ENCODE measurements around the gene ZNF8.
"Not testable (repeated sequence)": the region's sequence is repeated elsewhere in the genome, so short reads cannot be mapped to it uniquely, and the experiment has no call there.

The ZNF8 gene

DNA sequence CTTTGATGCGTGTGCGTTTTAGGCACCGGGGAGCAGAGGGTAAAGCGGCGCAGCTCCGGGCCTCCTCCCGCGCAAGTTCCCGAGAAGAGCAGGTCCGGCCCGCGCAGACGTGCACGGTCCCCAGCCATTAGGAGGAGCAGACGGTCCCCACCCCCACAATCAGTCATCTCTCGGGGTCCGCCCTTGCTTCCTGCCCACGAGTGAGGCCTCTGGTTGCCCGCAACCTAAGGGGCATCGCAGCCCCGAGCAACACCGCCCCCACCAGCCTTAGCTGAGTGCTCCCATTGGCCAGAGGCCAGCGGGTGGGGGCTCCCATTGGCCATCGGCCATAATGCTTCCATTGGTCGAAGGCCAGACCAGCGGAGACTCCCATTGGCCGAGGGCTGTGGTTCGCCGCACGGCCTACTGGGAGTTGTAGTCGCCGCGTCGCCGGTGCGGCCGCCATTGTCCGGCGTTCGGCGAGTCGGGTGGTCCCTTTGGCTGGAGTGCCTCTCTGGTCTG is at the start of gene ZNF8:
Gene ZNF8 (plus strand): TSS at position 415 of the 501 bp plus-strand sequence. CDS start 127 bp downstream, outside the sequence.
- peak; percentile 78 for DNase-seq (ENCODE audit: insufficient read length, low spot score)
- FAIRE-seq, result no peak
- TF ChIP-seq, protein P1, sequence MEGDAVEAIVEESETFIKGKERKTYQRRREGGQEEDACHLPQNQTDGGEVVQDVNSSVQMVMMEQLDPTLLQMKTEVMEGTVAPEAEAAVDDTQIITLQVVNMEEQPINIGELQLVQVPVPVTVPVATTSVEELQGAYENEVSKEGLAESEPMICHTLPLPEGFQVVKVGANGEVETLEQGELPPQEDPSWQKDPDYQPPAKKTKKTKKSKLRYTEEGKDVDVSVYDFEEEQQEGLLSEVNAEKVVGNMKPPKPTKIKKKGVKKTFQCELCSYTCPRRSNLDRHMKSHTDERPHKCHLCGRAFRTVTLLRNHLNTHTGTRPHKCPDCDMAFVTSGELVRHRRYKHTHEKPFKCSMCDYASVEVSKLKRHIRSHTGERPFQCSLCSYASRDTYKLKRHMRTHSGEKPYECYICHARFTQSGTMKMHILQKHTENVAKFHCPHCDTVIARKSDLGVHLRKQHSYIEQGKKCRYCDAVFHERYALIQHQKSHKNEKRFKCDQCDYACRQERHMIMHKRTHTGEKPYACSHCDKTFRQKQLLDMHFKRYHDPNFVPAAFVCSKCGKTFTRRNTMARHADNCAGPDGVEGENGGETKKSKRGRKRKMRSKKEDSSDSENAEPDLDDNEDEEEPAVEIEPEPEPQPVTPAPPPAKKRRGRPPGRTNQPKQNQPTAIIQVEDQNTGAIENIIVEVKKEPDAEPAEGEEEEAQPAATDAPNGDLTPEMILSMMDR (IDR thresholded peaks at IDR 0.05; ENCODE audit: insufficient read depth, missing control alignments), result no peak

DNA sequence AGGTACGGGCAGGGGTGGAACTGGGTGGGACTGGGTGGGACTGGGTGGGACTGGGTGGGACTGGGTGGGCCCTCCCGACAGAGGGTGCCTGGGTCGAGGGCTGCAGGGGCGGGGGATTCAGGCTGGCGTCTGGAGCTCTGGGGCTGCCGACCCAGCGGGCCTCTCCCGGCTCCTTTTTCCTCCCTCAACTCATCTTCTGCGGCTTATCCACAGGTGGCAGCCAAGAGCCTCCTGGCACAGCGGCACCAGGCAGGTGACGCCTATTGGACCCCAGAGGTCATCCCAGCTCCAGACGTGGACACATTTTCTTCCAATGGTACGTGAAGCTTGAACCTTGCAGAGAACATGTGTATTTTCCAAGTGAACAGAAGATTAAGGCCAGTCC is 49.5 kb upstream of the ZNF8 start:
- TF ChIP-seq, protein P1 (IDR thresholded peaks at IDR 0.05; ENCODE audit: insufficient read depth, missing control alignments), result no peak
- FAIRE-seq (no peak), DNase-seq (ENCODE audit: insufficient read length, low spot score) (no peak)

DNA sequence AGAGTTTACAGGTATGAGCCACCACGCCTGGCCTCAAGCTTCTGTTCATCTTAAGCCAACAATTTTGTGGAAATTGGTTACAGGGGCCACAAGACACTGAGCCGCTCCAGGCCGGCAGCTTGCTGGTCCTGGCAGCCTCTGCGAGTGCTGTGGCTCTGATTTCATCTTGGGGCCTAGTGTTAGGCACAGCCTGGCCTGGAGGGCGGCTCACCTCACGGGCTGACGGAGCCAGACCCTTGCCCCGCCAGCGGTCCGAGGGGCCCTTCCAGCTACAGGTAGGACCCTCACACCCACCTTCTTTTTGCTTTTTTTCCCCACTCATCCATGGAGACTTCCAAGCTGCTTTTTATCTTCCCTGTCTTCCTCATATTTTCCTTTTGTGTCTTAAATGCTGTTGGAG is 41.4 kb upstream of the ZNF8 start:
- TF ChIP-seq, protein P1 (IDR thresholded peaks at IDR 0.05; ENCODE audit: insufficient read depth, missing control alignments), result no peak
- DNase-seq (ENCODE audit: insufficient read length, low spot score), result no peak
- no peak for FAIRE-seq

DNA sequence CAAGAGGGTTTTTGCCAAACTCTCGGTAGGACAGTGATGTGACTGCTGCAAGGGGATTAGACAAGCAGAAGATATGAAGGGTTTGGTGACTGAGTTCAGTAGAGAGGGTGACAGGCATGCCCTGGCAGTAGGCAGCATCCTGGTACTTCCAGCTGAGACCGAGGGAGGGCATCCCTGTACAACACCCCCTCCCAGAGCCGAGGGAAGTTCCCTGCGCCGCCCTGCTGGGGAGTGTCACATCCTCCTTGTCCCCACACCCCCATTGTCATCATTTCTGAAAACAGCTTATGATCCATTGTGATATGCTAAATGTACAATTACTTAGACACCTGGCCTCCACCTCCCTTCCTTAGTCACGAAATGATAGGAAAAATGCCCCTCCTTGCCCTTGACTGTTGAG is 35.4 kb upstream of the ZNF8 start:
- TF ChIP-seq, protein P1 (IDR thresholded peaks at IDR 0.05; ENCODE audit: insufficient read depth, missing control alignments), result no peak
- no peak for FAIRE-seq

DNA sequence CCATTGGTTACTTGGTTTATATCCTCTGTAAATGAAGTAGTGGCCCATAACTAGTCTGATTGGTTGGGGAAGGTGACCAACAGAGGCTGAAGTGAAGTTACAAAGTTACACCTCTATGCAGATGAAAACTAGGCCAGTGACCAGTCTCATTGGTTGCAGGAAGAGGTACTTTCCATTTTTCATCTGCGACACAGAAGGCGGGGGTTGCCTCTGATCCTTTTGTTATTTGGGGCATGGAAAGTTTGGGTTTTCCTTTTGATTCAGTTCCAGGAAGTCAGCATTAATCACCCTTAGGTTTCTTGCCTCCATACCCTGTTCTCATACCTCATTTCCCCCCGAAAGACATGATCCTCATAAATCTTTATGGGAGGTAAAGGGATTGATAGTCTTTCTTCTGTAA is 29.9 kb upstream of the ZNF8 start:
- no peak for DNase-seq (ENCODE audit: insufficient read length, low spot score)
- FAIRE-seq, result no peak
- TF ChIP-seq, protein P1 (IDR thresholded peaks at IDR 0.05; ENCODE audit: insufficient read depth, missing control alignments), result no peak

More for the DNA sequence above, 35.4 kb upstream of the ZNF8 start:
- no peak for DNase-seq (ENCODE audit: insufficient read length, low spot score)

DNA sequence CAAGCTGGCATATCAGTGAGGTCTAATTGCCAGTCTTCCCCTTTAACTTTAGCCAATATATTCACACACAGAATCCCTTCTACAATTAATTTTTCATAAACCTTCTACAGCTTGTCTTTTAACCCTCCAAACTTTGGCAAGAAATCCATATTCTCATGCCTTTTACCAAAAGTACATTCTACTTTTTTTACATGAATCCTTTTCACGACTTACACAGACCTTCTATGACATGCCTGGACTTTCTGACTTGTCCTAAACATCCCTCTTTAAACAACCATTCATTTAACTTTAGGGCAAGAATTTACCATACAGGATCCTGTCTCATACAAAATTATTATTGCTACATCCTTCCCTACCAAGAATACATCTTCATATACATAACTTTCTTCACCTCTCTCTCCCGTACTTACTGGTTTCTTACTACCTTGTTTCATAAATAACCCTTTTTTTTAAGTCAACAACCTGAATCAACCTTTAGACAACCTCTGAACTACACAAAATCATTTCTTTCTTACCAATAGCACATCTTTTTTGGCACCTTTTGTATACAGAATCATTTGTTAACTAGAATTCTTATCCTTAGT is 26.6 kb upstream of the ZNF8 start:
- FAIRE-seq, result no peak
- DNase-seq (ENCODE audit: insufficient read length, low spot score), result no peak
- TF ChIP-seq, protein P1 (IDR thresholded peaks at IDR 0.05; ENCODE audit: insufficient read depth, missing control alignments), result no peak

DNA sequence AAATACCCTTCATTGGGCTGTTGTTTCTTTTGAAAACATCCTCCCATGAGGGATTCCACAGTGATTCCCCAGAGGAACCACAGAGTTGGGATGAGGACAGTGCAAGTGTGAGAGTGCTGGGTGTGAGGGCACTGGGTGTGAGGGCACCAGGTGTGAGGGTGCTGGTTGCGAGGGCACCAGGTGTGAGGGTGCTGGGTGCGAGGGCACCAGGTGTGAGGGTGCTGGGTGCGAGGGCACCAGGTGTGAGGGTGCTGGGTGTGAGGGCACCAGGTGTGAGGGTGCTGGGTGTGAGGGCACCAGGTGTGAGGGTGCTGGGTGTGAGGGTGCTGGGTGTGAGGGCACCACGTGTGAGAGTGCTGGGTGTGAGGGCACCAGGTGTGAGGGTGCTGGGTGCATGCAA is 20.5 kb upstream of the ZNF8 start:
- not testable (repeated sequence) for FAIRE-seq

DNA sequence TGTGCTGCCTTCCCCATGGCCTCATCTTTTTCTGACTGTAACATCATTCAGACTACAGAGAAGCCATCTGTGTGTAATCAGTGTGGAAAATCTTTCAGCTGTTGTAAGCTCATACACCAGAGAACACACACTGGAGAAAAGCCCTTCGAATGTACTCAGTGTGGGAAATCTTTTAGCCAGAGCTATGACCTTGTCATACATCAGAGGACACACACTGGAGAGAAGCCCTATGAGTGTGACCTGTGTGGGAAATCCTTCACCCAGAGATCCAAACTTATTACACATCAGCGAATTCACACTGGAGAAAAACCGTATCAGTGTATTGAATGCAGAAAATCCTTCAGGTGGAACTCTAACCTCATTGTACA is 17.2 kb upstream of the ZNF8 start:
- no peak for DNase-seq (ENCODE audit: insufficient read length, low spot score)
- TF ChIP-seq, protein P1 (IDR thresholded peaks at IDR 0.05; ENCODE audit: insufficient read depth, missing control alignments), result no peak
- FAIRE-seq, result no peak

More for the DNA sequence above, 20.5 kb upstream of the ZNF8 start:
- DNase-seq (ENCODE audit: insufficient read length, low spot score), result not testable (repeated sequence)

All from D721Med (cell line).